IPS-18c (cell line): ENCODE data around the gene CCDC190.

Experiments
- H3K4me3 ChIP-seq: 2 replicates; pipeline ENCODE4 v1.7.0; 2013; ENCODE audit warnings: low read depth, mild to moderate bottlenecking, low read length, moderate library complexity; ENCODE audit not compliant: insufficient read depth
- H3K9me3 ChIP-seq: one replicate; pipeline ENCODE4 v1.6.1; 2013; ENCODE audit warnings: mild to moderate bottlenecking, low read length, moderate library complexity; ENCODE audit not compliant: control insufficient read depth, insufficient read depth

Gene CCDC190

GRCh38 chr1:162861101-162861500 is at the start of gene CCDC190:
TSS of gene CCDC190 (minus strand) at chr1:162861175. CDS start at chr1:162859646, 1,529 bp downstream.
- H3K9me3 ChIP-seq, result no peaks in the 10 kb centered on the region

DNA sequence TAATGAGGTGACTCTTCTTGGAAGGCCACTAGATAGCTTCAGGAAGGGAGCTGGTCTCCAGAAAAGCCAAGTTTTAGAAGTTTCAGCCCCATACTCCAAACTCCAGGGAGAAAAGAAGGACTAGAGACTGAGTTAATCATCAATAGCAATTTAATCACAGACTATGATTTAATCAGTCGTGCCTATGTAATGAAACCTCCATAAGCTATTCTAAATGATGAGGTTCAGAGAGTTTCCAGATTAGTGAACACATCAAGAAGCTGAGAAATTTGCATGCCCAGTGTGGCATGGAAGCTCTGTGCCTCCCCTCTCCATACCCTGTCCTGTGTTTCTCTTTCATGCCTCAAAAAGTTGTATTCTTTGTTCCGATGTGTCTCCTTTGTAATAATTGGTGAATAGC is 49.2 kb upstream of the CCDC190 start:
- Histone ChIP-seq H3K9me3 (no peaks in the 10 kb centered on the region), H3K4me3 (no peak overlapping the region)

More at GRCh38 chr1:162861101-162861500, at the start of gene CCDC190:
- H3K4me3 ChIP-seq, result no peak within 1 kb of the TSS

GRCh38 chr1:162908780-162909179 is 47.8 kb upstream of the CCDC190 start:
- H3K4me3 ChIP-seq, result no peak overlapping the region
- no peaks in the 10 kb centered on the region for H3K9me3 ChIP-seq

GRCh38 chr1:162908236-162908635 is 47.3 kb upstream of the CCDC190 start:
- Histone ChIP-seq H3K9me3 (no peaks in the 10 kb centered on the region), H3K4me3 (no peak overlapping the region)

- no peak overlapping the region for H3K4me3 ChIP-seq
- H3K9me3 ChIP-seq, result no peaks in the 10 kb centered on the region
Measured at GRCh38 chr1:162906485-162906884, 45.5 kb upstream of the CCDC190 start.

DNA sequence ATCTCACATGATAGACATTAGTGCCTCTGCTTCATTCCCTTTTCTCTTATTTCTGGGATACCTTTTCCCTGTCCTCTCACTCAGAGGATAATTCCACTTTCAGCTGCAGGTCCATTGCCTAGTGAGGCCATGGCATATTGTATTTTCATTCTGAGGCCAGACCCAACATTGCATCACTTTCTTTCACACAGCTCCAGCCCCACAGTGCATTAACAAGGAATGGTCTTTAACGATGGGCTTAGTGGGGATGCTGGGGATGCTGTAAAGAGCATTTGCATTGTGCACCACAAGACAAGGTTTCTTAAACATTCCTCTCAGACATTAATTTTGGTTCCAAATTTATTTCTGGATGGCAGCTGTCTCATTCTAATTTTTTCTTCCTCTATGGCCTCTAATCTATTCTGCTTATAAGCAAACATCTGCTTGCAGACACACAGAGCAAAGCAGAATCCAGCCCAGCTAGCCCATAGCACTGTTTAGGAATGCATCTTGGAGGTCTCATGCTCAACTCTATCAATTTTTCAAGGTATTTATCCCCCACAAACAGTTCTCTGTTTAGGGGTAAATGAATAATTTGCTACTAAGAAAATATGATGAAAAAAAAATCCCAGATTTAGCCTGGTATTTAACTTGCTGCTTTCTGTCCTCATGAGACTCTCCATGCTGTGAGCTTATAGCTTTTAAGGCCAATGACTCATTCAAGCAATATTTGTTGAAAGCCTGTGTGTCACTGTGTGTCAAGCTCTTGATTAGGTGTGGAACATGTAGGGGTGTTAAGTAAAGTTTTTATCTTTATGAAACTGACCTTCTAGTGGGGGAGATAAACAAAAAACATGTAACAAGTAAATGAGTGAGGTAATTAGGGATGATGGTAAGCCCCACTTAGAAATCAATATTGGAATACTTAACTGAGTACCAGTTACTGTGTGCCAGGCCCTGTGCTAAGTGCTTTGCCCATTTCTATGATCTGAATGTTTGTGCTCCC is 44.5 kb upstream of the CCDC190 start:
- Histone ChIP-seq H3K4me3 (no peak overlapping the region), H3K9me3 (no peaks in the 10 kb centered on the region)

GRCh38 chr1:162904579-162904978 is 43.6 kb upstream of the CCDC190 start:
- Histone ChIP-seq H3K9me3 (no peaks in the 10 kb centered on the region), H3K4me3 (no peak overlapping the region)

DNA sequence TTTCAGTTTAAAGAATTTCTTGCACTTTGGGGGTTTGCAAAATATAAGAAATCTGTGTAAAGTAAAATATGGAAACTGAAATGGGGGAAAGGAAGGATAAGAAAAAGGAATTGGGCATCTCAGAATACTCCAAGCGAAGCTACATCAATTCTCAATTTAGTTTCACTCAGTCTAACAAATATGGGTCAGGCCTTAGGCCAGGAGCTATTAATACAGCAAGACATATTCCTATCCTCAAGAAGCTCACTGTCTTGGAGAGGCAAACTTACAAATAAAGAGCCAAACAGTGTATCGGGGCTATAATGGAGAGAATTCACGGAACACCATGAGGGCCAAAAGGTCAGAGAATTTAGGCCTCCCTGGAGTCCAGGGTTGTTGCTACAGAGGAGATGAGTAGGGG is 43.0 kb upstream of the CCDC190 start:
- H3K9me3 ChIP-seq, result no peaks in the 10 kb centered on the region

GRCh38 chr1:162903246-162903645 is 42.3 kb upstream of the CCDC190 start:
- H3K9me3 ChIP-seq, result no peaks in the 10 kb centered on the region
- no peak overlapping the region for H3K4me3 ChIP-seq

More for the DNA sequence above, 43.0 kb upstream of the CCDC190 start:
- H3K4me3 ChIP-seq, result no peak overlapping the region

GRCh38 chr1:162902416-162902815 is 41.4 kb upstream of the CCDC190 start:
- Histone ChIP-seq H3K4me3 (no peak overlapping the region), H3K9me3 (no peaks in the 10 kb centered on the region)

DNA sequence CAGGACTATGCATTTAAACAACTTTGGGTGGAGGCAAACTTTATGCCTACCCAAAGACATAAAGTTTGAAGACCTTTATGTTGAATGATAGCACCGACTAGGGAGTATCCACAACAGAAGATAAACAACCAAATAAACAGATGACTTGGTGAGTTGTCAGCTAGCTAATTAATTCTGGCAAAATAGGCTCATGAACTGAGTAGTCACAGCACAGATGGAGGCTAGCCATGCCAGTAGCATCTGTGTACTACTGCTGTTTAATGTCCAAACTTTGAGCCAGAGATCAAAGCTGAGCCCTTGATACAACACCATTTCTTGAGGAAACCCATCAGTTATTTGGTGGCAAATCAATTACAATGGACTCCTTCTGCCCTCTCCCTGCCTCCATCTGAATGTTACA is 40.3 kb upstream of the CCDC190 start:
- Histone ChIP-seq H3K4me3 (no peak overlapping the region), H3K9me3 (no peaks in the 10 kb centered on the region)

DNA sequence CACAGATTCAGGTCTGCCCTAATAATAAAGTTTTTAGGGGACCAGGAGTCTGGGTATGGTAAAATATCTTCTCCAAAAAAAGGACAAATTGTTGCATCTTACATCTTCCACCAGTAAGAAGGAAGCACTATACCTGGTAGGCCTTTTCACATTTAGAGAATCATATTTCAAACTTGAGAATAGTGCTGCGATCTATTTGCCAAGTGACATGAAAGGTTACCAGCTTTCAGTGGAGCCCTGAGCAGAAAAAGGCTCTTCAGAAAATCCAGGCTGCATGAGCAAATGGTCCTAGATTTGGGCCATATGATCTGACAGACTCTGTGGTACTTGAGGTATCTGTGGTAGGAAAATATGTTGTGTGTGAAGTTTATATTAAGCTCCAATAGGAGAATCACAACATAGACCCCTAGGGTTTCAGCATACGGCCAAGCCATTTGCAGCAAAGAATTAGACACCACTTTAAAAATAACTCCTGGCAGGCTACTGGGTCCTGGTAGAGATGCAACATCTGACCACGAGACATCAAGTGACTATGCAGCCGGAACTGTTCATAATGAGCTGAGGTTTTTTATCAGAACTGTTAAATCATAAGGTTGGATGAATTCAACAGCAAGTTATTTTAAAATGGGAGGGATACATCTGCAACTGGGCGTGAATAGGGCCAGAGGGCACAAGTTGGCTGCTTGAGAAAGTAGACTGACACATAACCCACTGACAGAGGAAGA is 38.6 kb upstream of the CCDC190 start:
- no peaks in the 10 kb centered on the region for H3K9me3 ChIP-seq
- H3K4me3 ChIP-seq, result no peak overlapping the region

GRCh38 chr1:162893612-162893908 is 32.6 kb upstream of the CCDC190 start:
- Histone ChIP-seq H3K4me3 (no peak overlapping the region), H3K9me3 (no peaks in the 10 kb centered on the region)

DNA sequence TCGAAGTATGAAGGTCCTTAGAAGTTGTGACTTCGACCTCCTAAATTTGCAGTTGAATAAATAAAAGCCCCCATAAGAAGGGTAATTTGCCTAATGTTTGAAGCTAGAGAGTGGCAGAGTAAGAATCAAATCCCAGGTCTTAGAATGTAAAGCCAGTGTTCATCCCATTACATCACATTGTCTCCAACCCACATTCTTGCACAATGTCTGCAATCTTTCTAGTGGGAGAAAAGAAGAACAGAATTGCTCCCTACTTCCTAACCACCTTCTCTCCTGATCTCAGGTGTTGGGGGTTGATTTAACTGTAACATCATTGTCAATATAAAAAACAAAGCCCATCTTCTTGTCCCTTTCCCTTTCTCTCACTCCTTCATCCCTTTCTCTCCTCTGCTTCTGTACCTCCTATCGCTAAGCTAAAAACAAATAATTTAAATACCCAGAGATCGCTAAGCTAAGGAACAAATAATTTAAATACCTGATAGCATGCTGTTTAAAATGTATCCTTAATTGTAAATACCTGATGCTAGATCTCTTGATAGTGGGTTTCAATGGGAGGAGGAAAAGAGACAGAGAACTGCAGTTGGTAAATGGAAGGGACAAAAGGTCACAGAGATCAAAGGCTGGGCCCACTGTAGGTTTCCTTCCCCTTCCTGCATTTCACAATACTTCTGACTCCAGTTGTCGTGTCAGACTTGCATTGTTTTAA is 32.1 kb upstream of the CCDC190 start:
- Histone ChIP-seq H3K4me3 (no peak overlapping the region), H3K9me3 (no peaks in the 10 kb centered on the region)

GRCh38 chr1:162889989-162890388 is 29.0 kb upstream of the CCDC190 start:
- Histone ChIP-seq H3K4me3 (no peak overlapping the region), H3K9me3 (no peaks in the 10 kb centered on the region)

GRCh38 chr1:162886705-162887104 is 25.7 kb upstream of the CCDC190 start:
- H3K9me3 ChIP-seq, result no peaks in the 10 kb centered on the region
- H3K4me3 ChIP-seq, result no peak overlapping the region

DNA sequence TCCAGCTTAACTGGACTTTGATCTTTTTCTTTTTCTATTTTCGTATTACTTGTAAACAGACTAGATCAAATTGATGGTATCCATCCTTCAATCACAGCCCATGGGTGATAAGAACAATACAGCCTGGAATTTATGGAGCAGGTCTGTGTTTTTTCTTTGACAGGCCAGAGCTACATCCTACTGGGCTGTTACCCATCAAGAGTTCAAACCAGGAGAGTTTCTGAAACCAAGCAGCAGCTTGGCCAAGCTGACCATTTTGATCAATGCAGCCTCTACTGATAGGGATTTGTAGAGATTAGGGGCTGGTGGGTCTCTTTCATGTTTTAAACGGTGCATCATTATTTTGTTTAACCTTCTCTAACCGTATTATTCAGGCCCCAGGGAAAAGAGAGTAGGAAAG is 24.3 kb upstream of the CCDC190 start:
- no peaks in the 10 kb centered on the region for H3K9me3 ChIP-seq
- H3K4me3 ChIP-seq, result no peak overlapping the region

DNA sequence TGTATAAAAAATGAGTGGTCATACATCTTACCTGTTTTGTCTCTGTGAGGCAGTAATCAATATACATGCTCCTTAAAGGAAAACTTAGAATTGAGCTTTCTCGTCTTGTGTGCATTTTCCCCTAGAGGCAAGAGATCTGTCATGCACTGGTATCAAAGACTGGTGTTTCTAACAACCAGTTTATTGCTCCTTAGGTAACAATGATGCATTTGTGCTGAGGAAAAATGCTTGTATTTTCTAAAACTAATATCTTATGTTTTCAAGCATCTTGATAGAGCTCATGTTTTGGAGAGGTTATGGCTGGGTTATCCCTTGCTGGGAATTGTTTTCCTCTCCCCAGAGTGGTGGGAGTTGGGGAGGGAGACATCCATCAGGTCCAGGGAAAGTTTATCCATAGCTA is 23.9 kb upstream of the CCDC190 start:
- Histone ChIP-seq H3K9me3 (no peaks in the 10 kb centered on the region), H3K4me3 (no peak overlapping the region)
